Effector CD4-positive, alpha-beta T cell (primary cell): ENCODE data around the gene USP9X.
"Not testable (repeated sequence)": the region's sequence is repeated elsewhere in the genome, so short reads cannot be mapped to it uniquely, and the experiment has no call there.

Experiments used
- DNase-seq: peaks from one replicate; pipeline ENCODE4 v3.0.0-alpha.2; 2020
- total RNA-seq: gene quantifications from one replicate; lab custom pipeline; 2026; lab: John Stamatoyannopoulos, UW

USP9X gene
- 426 reads per million, percentile 97 among the genes with 10 or more reads in this experiment for total RNA-seq

GRCh38 chrX:41084893-41085511 is at the start of gene USP9X:
Gene USP9X (plus strand): TSS chrX:41085445. CDS start chrX:41123629, 38,184 bp downstream.
- DNase-seq = peak; percentile 84

GRCh38 chrX:41035582-41035981 is 49.7 kb upstream of the USP9X start:
- no peak for DNase-seq

GRCh38 chrX:41036668-41037326 is 48.4 kb upstream of the USP9X start:
- DNase-seq = no peak

GRCh38 chrX:41043196-41043595 is 42.0 kb upstream of the USP9X start:
- DNase-seq = no peak

- DNase-seq = no peak
These were observed 41.4 kb upstream of the USP9X start for GRCh38 chrX:41043674-41044345.

GRCh38 chrX:41045960-41046567 is 39.2 kb upstream of the USP9X start:
- DNase-seq = no peak

- no peak for DNase-seq
These were observed 37.2 kb upstream of the USP9X start for GRCh38 chrX:41047878-41048534.

- DNase-seq = no peak
These were observed 34.9 kb upstream of the USP9X start for GRCh38 chrX:41050359-41050758.

- DNase-seq = no peak
These were observed 34.0 kb upstream of the USP9X start for GRCh38 chrX:41051288-41051687.

GRCh38 chrX:41055740-41056139 is 29.5 kb upstream of the USP9X start:
- DNase-seq = no peak

- DNase-seq = not testable (repeated sequence)
These were observed 22.0 kb upstream of the USP9X start for GRCh38 chrX:41063276-41063675.

GRCh38 chrX:41064018-41064417 is 21.2 kb upstream of the USP9X start:
- DNase-seq = no peak

GRCh38 chrX:41066391-41066790 is 18.9 kb upstream of the USP9X start:
- no peak for DNase-seq

- no peak for DNase-seq
These were observed 18.3 kb upstream of the USP9X start for GRCh38 chrX:41066969-41067368.

GRCh38 chrX:41067721-41068120 is 17.5 kb upstream of the USP9X start:
- no peak for DNase-seq

- DNase-seq = no peak
These were observed 8.5 kb upstream of the USP9X start for GRCh38 chrX:41076742-41077141.

GRCh38 chrX:41081821-41082220 is 3.4 kb upstream of the USP9X start:
- DNase-seq = no peak

GRCh38 chrX:41082783-41083182 is 2.5 kb upstream of the USP9X start:
- no peak for DNase-seq

GRCh38 chrX:41084044-41084892 is 977 bp upstream of the USP9X start:
- DNase-seq = peak; percentile 100

GRCh38 chrX:41085512-41085877 is 250 bp downstream of the USP9X start:
- DNase-seq = peak; percentile 77

- peak; percentile 35 for DNase-seq
These were observed 807 bp downstream of the USP9X start for GRCh38 chrX:41085878-41086626.

- no peak for DNase-seq
These were observed 1.3 kb downstream of the USP9X start for GRCh38 chrX:41086627-41086932.
